Omental fat pad (tissue), 4 donors: ENCODE data around the gene ESRRG. TPM values are rescaled to one million over a fixed set of nuclear protein-coding genes. Genes with fewer than 3 reads are reported as not detected.

Source experiments
- ATAC-seq: fragments of 150-250 bp; one replicate; pipeline ENCODE4 v1.9.1; 2016; ENCODE audit warnings: mild to moderate bottlenecking, moderate library complexity; ENCODE audit not compliant: low FRiP score
- DNase-seq: peaks from one replicate; pipeline ENCODE4 v3.0.0-alpha.2; 2019; ENCODE audit warnings: low spot score
- CTCF ChIP-seq, 3 donors: fragments of 450-650 bp; IDR thresholded peaks; one replicate each; pipeline ENCODE4 v1.5.1; 2016 to 2017; ENCODE audit warnings: antibody characterized with exemption in 3 of 3, mild to moderate bottlenecking in 3 of 3, moderate library complexity in 2 of 3
- total RNA-seq, 4 donors: library from RNA; depleted of rRNA; stranded (reverse); fragments of >200 nt; gene quantifications; one replicate each; pipeline ENCODE4 v1.1.0, GENCODE V29; 2016

Gene ESRRG
- total RNA-seq, 4 donors from 2014 or later, result 0.09 to 0.56 (median 0.22) TPM

- ATAC-seq (no peak), DNase-seq (no peak)
- TF ChIP-seq CTCF (IDR thresholded peaks at IDR 0.05), result no peak
These were observed 57.8 kb downstream of the ESRRG start for GRCh38 chr1:216665406-216665805.

- DNase-seq, result no peak
These were observed 60.5 kb downstream of the ESRRG start for GRCh38 chr1:216662681-216663080.

GRCh38 chr1:216660561-216660960, 62.7 kb downstream of the ESRRG start:
- no peak for TF ChIP-seq CTCF (IDR thresholded peaks at IDR 0.05)
- no peak for ATAC-seq
- no peak for DNase-seq

More at GRCh38 chr1:216662681-216663080, 60.5 kb downstream of the ESRRG start:
- TF ChIP-seq CTCF (IDR thresholded peaks at IDR 0.05), result no peak
- ATAC-seq, result no peak

GRCh38 chr1:216653001-216653400, 70.2 kb downstream of the ESRRG start:
- ATAC-seq (no peak), DNase-seq (no peak)
- no peak for TF ChIP-seq CTCF (IDR thresholded peaks at IDR 0.05)

- ATAC-seq (no peak), DNase-seq (no peak)
- no peak for TF ChIP-seq CTCF (IDR thresholded peaks at IDR 0.05)
These were observed 71.3 kb downstream of the ESRRG start for GRCh38 chr1:216651826-216652418.

- TF ChIP-seq CTCF (IDR thresholded peaks at IDR 0.05), result no peak
- DNase-seq, result no peak
- ATAC-seq, result no peak
These were observed 80.1 kb downstream of the ESRRG start for GRCh38 chr1:216643176-216643575.

- no peak for TF ChIP-seq CTCF (IDR thresholded peaks at IDR 0.05)
- DNase-seq (no peak), ATAC-seq (no peak)
These were observed 81.4 kb downstream of the ESRRG start for GRCh38 chr1:216641669-216642460.
